ENCODE measurements around the gene CCDC174.

CCDC174 gene

GRCh38 chr3:14701676-14702075 lies 50.1 kb downstream of the CCDC174 start:
- TF ChIP-seq SIN3A (IDR thresholded peaks at IDR 0.05; ENCODE audit: borderline replicate concordance, insufficient read depth, low read length) (no peak), TAF1 (IDR thresholded peaks at IDR 0.05; ENCODE audit: borderline replicate concordance, insufficient read depth, low read length) (no peak), POLR2AphosphoS5 (IDR thresholded peaks at IDR 0.05; ENCODE audit: low read depth, low read length) (no peak), FOXP2 (optimal IDR thresholded peaks at IDR 0.05; ENCODE audit: borderline replicate concordance, extremely low read depth, extremely low read length, insufficient read depth) (no peak), REST (IDR thresholded peaks at IDR 0.05; ENCODE audit: insufficient read depth in 1 of 2, low read depth in 2 of 2, low read length in 2 of 2) (no peak)

- no peak for TF ChIP-seq TAF1 (IDR thresholded peaks at IDR 0.05; ENCODE audit: borderline replicate concordance, insufficient read depth, low read length)
- TF ChIP-seq FOXP2 (optimal IDR thresholded peaks at IDR 0.05; ENCODE audit: borderline replicate concordance, extremely low read depth, extremely low read length, insufficient read depth) = no peak
- no peak for TF ChIP-seq POLR2AphosphoS5 (IDR thresholded peaks at IDR 0.05; ENCODE audit: low read depth, low read length)
- TF ChIP-seq SIN3A (IDR thresholded peaks at IDR 0.05; ENCODE audit: borderline replicate concordance, insufficient read depth, low read length) = no peak
- no peak for TF ChIP-seq REST (IDR thresholded peaks at IDR 0.05; ENCODE audit: insufficient read depth in 1 of 2, low read depth in 2 of 2, low read length in 2 of 2)
Measured at GRCh38 chr3:14703128-14703750, 51.7 kb downstream of the CCDC174 start.

GRCh38 chr3:14703791-14704190 lies 52.2 kb downstream of the CCDC174 start:
- no peak for TF ChIP-seq SIN3A (IDR thresholded peaks at IDR 0.05; ENCODE audit: borderline replicate concordance, insufficient read depth, low read length)
- TF ChIP-seq FOXP2 (optimal IDR thresholded peaks at IDR 0.05; ENCODE audit: borderline replicate concordance, extremely low read depth, extremely low read length, insufficient read depth) = no peak
- TF ChIP-seq TAF1 (IDR thresholded peaks at IDR 0.05; ENCODE audit: borderline replicate concordance, insufficient read depth, low read length) = no peak
- no peak for TF ChIP-seq POLR2AphosphoS5 (IDR thresholded peaks at IDR 0.05; ENCODE audit: low read depth, low read length)
- TF ChIP-seq REST (IDR thresholded peaks at IDR 0.05; ENCODE audit: insufficient read depth in 1 of 2, low read depth in 2 of 2, low read length in 2 of 2) = no peak

- no peak for TF ChIP-seq POLR2AphosphoS5 (IDR thresholded peaks at IDR 0.05; ENCODE audit: low read depth, low read length)
- no peak for TF ChIP-seq SIN3A (IDR thresholded peaks at IDR 0.05; ENCODE audit: borderline replicate concordance, insufficient read depth, low read length)
- no peak for TF ChIP-seq FOXP2 (optimal IDR thresholded peaks at IDR 0.05; ENCODE audit: borderline replicate concordance, extremely low read depth, extremely low read length, insufficient read depth)
- no peak for TF ChIP-seq TAF1 (IDR thresholded peaks at IDR 0.05; ENCODE audit: borderline replicate concordance, insufficient read depth, low read length)
- no peak for TF ChIP-seq REST (IDR thresholded peaks at IDR 0.05; ENCODE audit: insufficient read depth in 1 of 2, low read depth in 2 of 2, low read length in 2 of 2)
Measured at GRCh38 chr3:14706096-14706495, 54.5 kb downstream of the CCDC174 start.
